Stimulated activated CD8-positive, alpha-beta memory T cell treated with anti-CD3 and anti-CD28 coated beads, Interleukin-15, amount 100 ng/mL, for 24 hours (primary cell): ENCODE data around the gene TMTC1.

ENCODE experiments used
- DNase-seq: peaks from one replicate; pipeline ENCODE4 v3.0.0-alpha.2; 2020; ENCODE audit warnings: low read depth

The TMTC1 gene

DNA sequence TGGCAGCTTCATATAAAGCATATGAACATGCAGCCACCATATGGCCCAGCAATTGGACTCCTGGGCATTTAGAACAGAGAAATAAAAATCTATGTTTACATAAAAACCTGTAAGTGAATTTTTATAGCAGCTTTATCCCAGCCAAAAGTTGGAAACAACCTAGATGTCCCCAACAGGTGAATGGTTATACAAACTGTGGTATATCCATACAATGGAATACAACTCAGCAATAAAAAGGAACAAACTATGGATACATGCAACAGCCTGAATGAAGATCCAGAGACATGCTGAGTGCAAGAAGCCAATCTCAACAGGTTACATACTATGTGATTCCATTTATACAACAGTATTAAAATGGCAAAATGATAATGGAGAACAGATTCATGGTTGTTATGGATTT lies 3.7 kb downstream of the TMTC1 start:
- DNase-seq = no peak

- no peak for DNase-seq
Observed at GRCh38 chr12:29778531-29778930, 5.2 kb downstream of the TMTC1 start.

DNA sequence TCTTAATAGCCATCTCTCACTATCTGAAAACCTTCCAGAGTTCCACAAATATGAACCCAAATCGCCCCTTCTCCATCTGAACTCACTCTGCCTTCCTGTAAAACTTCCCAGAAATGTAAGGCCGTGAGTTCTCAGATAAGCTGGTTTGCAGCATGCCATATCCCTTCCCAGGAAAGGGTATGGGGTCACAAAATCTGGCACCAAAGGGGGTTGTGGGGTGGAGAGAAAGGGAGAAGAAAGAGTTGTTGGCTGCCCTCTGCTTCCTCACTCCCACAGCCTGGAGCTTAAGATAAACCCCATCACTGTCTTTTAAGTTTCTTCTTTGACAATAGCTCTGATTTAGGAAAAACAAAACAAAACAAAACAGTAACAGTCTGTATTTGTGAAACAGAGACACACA lies 10.7 kb downstream of the TMTC1 start:
- no peak for DNase-seq

GRCh38 chr12:29771786-29772185 lies 12.0 kb downstream of the TMTC1 start:
- no peak for DNase-seq

GRCh38 chr12:29771165-29771564 lies 12.6 kb downstream of the TMTC1 start:
- DNase-seq = no peak

- no peak for DNase-seq
Observed at GRCh38 chr12:29769162-29769858, 14.4 kb downstream of the TMTC1 start.

GRCh38 chr12:29768372-29768771 lies 15.4 kb downstream of the TMTC1 start:
- no peak for DNase-seq

DNA sequence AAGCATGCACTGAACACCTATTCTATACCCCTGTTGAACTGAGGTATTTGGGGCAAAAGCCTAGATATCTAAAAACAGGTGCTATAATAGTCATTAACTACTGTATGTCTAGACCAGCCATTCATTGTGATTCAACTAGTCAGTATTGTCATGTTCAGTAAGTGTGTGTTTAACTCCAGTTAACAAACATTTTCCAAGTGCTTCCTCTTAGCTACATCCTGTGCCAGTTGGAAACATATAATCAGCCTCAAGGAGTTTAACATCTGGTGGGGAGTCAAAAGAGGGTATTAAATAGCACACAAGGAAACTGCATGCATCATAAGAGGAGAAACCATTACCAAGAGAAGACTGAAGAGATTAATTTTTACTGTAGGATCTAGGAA lies 20.4 kb downstream of the TMTC1 start:
- no peak for DNase-seq

- DNase-seq = no peak
Observed at GRCh38 chr12:29762637-29763300, 21.0 kb downstream of the TMTC1 start.

DNA sequence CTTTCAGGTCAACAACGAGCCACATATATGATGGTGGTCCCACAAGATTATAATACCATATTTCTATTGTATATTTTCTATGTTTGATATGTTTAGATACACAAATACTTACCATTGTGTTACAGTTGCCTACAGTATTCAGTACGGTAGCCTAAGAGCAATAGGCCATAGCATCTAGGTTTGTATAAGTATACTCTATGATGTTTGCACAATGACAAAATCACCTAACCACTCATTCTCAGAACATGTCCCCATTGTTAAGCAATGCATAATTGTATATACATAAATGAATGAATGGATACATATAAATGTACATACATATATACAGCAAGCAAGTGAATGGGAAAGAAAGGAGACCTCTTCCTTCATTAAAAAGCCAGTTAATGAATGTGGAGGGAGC lies 23.8 kb downstream of the TMTC1 start:
- no peak for DNase-seq

- DNase-seq = no peak
Observed at GRCh38 chr12:29756741-29757390, 26.9 kb downstream of the TMTC1 start.

- DNase-seq = no peak
Observed at GRCh38 chr12:29754235-29755189, 29.2 kb downstream of the TMTC1 start.

DNA sequence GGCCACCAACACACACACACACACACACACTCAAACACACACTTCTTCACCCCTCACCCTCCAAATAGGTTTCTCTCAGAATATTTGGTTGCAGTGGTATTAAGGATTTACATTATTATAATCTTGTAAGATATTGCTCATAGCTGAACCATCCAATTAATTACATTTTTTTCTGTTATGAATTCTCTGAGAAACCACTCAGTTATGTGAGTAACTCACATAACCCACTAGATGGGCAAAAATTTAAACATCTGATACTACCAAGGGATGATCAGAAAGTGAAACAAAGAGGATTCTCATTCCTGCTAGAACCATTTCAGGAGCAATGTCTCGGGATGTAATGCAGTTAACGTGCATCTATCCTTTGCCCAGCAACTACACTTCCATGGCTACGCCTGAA lies 31.6 kb downstream of the TMTC1 start:
- DNase-seq = no peak

- DNase-seq = no peak
Observed at GRCh38 chr12:29751676-29752075, 32.1 kb downstream of the TMTC1 start.

- DNase-seq = no peak
Observed at GRCh38 chr12:29750928-29751220, 32.9 kb downstream of the TMTC1 start.

DNA sequence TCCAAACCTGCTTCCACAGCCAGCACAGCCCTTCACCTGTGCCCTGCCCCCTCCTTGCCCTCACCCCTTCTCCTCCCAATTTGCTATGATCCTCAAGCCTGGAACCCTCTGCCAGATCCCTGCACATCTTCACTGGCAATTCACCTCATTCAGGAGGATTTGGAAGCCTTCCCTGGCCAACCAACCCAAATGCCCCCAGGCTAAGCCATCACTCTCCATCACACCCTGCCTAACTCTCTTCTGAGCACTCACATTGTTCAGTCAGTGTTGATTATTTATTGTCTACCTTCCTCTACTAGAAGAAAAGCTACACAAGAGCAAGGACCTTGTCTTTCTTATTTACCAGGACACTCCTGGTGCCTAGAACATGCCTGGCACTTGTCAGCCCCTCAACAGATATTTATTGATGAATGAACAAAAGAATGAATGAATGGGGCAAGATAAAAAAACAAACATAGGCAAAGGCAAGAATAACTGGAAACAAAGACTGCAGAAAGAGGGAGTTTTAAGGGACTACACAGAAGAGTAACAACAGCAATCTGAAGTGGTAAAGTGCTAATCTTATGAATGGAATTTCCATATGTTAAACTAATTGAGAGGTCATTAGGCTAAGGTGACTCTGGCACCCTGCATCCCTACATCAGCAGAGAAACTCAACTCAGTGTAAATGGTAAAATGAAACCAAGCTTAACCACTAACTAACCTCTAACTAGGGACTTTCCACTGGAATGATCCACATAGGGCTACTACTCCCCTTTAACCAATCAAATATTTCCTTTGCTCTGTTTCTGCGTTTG lies 33.4 kb downstream of the TMTC1 start:
- DNase-seq = no peak

- DNase-seq = no peak
Observed at GRCh38 chr12:29744365-29744764, 39.4 kb downstream of the TMTC1 start.

DNA sequence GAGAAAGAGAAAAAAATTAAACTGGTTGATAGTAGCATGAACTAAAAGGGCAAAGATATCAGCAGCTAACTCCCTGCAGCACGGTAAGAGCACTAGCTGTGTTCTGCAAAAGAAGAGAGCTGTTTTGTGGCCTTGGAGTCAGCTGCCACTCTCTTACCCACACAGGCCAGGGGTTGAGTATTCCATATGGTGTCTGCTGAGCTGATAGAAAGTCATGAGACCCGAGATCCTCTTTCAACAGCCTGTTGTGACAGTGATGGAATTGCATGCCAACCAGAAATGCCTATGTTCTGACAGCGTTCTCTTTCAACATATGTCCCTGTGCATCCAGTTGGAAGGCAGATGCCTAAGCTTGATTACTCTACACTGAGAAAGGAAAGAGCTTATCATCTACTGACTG lies 39.9 kb downstream of the TMTC1 start:
- DNase-seq = no peak

DNA sequence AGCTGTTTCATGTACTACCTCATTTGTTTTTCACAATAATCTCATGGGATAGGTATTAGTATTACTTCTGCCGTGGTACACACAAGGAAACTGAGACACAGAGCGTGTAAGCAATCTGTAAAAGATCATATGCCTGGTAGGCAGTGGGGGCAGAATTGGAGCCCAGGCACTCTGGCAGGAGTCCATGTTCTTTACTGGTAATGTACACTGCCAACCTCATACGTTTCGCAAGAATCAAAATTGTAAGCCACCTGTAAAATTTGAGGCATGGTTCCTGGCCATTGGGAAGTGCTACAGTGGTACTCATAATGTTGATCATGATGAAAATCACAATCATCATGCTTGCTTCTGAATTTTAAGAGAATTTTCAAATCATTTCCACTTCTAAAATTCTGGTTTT lies 40.7 kb downstream of the TMTC1 start:
- DNase-seq = no peak

DNA sequence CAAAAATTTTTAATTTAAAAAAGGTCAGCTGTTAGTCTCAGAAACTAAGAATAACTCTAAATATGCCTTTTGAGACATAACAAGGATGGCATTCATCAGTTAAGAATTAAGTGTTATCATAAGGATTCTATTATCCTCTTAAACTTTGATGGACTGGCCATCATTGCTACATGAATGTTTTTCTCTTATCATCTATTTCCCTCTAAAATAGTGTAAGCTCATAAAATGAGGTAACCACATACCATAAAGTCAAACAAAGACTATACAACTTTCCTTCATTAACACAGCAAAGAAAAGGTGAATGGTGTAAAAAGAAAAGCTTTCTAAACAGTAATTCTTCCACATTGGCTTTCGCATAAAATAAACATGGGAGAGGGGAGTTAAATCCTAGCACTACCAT lies 41.1 kb downstream of the TMTC1 start:
- no peak for DNase-seq

- no peak for DNase-seq
Observed at GRCh38 chr12:29741342-29742241, 42.1 kb downstream of the TMTC1 start.
